GM10266 (cell line): ENCODE measurements around the gene SPEG.

ENCODE experiments used
- DNase-seq: peaks from one replicate; pipeline ENCODE4 v3.0.0; 2012; ENCODE audit errors: extremely low spot score
- CTCF ChIP-seq: IDR thresholded peaks from 2 replicates; pipeline ENCODE4 v1.5.1; 2012; ENCODE audit warnings: mild to moderate bottlenecking, low read depth; ENCODE audit not compliant: control insufficient read depth, insufficient read depth; ENCODE audit errors: missing control alignments

SPEG gene

GRCh38 chr2:219482674-219483405, 48.2 kb downstream of the SPEG start:
- TF ChIP-seq CTCF = no peak
- DNase-seq = no peak

GRCh38 chr2:219483451-219484342, 49.1 kb downstream of the SPEG start:
- no peak for TF ChIP-seq CTCF
- no peak for DNase-seq

GRCh38 chr2:219484343-219485200, 49.9 kb downstream of the SPEG start:
- TF ChIP-seq CTCF = no peak
- no peak for DNase-seq

- no peak for DNase-seq
- TF ChIP-seq CTCF = no peak
These were observed 50.5 kb downstream of the SPEG start for GRCh38 chr2:219485201-219485580.

- TF ChIP-seq CTCF = no peak
- no peak for DNase-seq
These were observed 51.8 kb downstream of the SPEG start for GRCh38 chr2:219486380-219486959.

GRCh38 chr2:219488149-219488843, 53.7 kb downstream of the SPEG start:
- no peak for DNase-seq
- no peak for TF ChIP-seq CTCF
